ENCODE data around the gene GSPT1.
A peak's percentile ranks its signal among the peaks of the same experiment; 100 is the strongest.
"Not testable (repeated sequence)": the region's sequence is repeated elsewhere in the genome, so short reads cannot be mapped to it uniquely, and the experiment has no call there.

Gene GSPT1

DNA sequence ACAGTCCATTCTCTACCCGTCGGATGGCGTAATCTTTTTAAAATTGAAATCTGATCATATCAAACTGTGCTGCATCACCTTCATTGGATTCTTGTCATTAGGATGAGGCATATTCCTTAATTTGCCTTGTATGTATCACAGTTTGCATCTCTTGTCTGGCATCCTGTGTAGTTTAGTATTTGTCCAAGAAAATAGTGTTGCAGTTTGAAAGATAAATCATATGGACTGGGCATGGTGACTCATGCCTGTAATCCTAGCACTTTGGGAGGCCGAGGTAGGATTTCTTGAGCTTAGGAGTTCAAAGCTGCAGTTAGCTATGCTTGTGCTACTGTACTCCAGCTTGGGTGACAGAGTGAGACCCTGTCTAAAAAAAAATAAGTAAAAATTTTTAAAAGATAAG, 58.6 kb downstream of the GSPT1 start:
- no peak for DNase-seq (ENCODE audit: low spot score)

DNA sequence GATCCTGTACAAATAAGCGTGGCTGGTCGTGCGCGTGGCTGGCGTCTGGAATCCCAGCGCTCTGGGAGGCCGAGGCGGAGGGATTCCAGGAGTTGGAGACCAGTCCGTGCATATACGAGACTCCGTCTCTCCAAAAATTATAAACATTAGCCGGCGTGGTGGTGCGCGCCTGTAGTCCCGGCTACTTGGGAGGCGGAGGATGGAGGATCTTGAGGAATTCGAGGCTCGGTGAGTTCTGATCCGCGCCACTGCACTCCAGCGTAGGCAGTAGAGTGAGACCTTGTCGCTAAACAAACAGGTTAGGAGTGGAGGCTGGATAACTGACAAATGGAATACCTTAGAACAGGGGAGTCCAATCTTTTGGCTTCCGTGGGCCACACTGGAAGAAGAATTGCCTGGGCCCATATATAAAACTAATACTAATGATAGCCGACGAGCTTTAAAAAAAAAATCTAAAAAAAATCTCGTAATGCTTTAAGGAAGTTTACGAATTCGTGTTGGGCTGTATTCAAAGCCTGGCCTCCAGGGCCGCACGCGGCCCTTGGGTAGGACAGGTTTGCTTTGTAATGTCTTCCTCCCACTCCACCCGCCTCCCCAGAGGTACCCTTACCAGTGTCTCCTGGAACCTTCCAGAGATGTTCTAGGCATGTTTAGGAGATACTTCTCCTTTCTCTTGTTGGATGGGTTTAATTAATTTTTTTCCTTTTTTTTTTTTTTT, 63.5 kb downstream of the GSPT1 start:
- no peak for DNase-seq (ENCODE audit: low spot score)

DNA sequence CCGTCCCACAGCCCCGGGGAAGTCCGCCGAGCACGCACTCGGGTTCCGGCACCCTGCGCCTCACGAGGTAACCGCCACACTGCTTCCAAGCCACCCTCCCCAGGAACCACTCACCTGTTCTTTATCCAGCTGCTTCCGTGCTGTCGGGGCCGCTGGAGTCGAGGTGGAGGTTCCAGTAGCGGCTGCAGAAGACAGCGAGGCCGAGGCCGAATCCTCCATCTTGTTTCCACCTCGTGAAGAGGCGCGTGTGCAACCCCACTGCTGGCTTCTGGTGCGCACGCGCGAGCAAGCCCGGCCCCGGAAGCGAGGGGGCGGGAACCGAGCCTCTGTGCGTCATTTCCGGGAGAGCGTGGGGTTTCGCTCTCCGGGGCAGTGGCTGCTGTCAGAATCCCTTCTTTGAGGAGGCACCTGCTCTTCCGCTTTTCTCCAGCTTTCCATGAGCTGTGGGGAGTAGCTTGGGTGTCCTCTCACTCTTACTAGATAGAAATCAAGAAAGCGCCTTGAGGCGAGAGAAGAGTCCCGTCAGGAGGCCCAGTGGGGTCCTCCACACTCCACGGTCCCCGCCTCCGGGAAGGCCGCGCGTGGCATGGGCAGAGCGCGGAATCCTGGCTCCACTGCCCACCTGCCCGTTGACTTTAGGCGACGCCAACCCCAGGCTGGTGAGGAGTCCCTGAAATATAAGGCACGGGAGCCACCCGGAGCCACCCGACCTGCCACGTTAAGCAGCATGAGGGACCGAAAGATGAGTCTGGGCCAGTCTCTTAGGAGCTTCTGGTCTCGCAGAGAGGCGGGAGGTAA, 64.3 kb downstream of the GSPT1 start, which contains the start of gene RSL1D1:
Gene RSL1D1 (minus strand): TSS at position 249 of the 798 bp plus-strand sequence. CDS start 30 bp downstream, at position 219.
- peak; percentile 99 for DNase-seq (ENCODE audit: low spot score)

GRCh38 chr16:11848842-11849241, 66.9 kb downstream of the GSPT1 start:
- no peak for DNase-seq (ENCODE audit: low spot score)

DNA sequence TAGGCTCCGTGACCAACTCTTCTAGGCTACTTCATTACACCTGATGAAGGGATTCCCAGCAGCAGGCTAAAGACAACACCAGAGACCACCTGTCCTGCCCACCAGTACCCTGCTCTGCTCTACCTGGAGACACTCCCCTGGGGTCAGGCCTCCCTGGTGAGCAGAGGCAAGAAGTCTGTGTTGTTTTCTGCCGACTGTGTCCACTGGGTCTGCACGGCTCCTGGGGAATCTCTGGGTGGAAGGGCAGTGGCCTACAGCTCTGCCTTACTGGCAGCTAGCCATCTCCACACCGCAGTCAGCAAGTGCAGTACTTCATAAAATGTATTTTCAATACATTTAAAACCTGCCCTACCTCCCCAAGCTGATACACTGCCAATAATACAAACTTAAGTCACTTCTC, 71.3 kb downstream of the GSPT1 start:
- DNase-seq (ENCODE audit: low spot score): no peak

- no peak for DNase-seq (ENCODE audit: low spot score)
Measured at GRCh38 chr16:11843861-11844260, 71.9 kb downstream of the GSPT1 start.

DNA sequence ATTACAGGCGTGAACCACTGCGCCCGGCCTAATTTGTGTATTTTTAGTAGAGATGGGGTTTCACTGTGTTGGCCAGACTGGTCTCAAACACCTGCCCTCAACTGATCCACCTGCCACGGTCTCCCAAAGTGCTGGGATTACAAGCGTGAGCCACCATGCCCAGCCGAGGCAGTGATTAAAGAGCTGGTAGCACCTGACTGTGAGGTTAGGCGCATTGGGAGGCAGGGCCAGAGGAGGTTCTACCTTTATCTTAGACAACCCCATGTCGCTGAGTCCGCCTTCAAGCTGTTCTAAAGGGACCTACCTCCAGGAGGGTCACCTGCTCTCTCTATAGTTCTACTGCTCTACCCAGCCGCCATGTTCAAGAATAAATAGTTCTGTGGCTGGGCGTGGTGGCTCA, 72.5 kb downstream of the GSPT1 start:
- no peak for DNase-seq (ENCODE audit: low spot score)

GRCh38 chr16:11841026-11841425, 74.7 kb downstream of the GSPT1 start:
- no peak for DNase-seq (ENCODE audit: low spot score)

GRCh38 chr16:11836650-11837244, 79.0 kb downstream of the GSPT1 start:
- DNase-seq (ENCODE audit: low spot score): peak; percentile 81

DNA sequence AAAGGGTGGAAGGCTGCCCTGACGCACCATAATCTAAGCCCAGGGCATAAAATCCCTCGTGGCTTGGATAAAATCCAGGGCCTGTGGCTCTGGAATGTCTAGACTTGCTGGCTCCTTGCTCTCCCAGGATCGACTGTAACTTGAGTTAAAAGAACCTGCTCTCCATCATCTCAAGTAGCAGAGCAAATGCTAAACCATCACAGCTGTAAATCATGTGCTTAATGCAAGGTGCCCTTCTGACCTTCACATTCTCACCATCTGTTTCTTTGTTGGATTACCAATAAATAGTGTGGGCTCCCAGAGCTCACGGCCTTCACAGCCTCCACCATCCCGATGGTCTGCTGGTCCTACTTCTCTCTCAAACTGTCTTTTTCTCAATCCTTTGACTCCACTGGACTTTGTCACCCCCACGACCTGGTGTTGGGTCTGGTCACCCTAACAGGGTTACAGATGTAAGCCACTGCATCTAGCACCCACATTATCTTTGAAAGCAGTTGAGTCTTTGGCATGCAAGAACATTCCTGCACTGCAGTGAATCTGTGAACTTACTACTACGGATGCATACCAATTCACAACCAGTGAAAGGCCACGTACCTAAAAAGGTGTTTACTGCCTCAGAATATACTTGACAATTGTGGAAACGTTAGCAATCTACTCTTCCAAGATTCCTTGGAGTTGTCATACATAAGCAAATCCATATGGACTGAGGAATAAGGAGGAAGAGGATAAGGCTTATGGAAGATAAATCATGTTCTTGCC, 79.7 kb downstream of the GSPT1 start:
- no peak for DNase-seq (ENCODE audit: low spot score)

DNA sequence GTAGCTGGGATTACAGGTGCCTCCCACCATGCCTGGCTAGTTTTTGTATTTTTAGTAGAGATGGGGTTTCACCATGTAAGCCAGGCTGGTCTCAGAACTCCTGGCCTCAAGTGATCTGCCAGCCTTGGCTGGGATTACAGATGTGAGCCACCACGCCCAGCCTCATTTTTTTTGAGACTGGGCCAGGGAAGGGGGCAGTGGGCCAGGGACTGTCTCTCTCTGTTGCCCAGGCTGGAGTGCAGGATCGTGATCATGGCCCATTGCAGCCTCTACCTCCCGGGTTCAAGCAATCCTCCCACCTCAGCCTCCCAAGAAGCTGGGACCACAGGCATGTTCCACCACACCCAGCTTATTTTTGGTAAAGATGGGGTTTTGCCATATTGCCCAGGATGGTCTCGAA, 80.4 kb downstream of the GSPT1 start:
- DNase-seq (ENCODE audit: low spot score): no peak

DNA sequence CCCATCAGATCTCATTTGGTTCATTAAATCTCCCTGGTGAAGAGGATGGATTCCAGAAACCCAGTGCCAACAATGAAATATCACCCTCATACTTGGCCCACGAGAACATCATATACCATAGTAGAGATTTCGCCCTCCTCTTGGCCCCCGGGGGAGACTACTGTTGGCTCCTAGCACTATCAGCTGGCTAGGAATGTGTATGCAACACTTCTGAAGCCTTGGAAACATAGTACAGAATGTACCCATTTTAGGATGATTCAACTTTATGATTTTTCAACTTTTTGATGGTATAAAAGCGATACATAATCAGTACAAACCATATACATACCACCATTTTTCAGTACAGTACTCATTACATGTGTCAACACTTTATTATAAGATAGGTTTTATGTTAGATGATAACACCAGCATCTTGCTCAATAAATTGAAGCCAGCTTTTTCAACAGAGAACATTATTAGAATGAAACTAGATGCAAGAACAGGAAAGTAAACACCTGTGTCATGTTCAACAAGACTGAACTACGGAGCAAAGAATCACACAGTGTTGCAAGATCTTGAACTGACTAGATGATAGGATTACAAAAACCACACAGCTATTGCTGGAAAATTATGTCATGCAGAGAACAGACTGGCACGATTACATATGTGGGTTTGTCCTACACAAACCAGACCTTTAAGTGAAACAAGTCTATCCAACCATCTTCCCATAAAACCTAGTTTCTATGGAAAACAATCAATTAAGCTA, 81.6 kb downstream of the GSPT1 start:
- DNase-seq (ENCODE audit: low spot score): no peak

DNA sequence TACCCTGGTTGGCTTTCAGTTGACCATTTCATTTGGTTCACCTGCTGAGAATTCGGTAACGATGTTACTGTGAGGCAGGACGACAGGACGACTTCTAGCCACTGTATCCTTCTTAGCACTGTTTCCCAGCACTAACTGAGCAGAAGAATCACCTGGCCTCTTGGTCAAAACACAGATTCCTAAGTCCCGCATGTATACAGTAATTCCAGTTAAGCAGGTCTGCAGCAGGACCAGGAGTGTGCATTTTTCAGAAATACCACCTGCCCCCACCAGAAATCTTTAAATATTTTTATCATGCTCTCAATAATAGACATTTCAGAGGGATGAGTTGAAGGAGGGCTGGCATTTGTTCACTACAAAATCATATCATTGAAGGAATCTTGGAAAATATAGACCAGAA, 87.1 kb downstream of the GSPT1 start:
- DNase-seq (ENCODE audit: low spot score): no peak

GRCh38 chr16:11825520-11826165, 90.1 kb downstream of the GSPT1 start:
- DNase-seq (ENCODE audit: low spot score): not testable (repeated sequence)

GRCh38 chr16:11824362-11824761, 91.4 kb downstream of the GSPT1 start:
- peak; percentile 42 for DNase-seq (ENCODE audit: low spot score)

GRCh38 chr16:11823645-11824044, 92.1 kb downstream of the GSPT1 start:
- not testable (repeated sequence) for DNase-seq (ENCODE audit: low spot score)

DNA sequence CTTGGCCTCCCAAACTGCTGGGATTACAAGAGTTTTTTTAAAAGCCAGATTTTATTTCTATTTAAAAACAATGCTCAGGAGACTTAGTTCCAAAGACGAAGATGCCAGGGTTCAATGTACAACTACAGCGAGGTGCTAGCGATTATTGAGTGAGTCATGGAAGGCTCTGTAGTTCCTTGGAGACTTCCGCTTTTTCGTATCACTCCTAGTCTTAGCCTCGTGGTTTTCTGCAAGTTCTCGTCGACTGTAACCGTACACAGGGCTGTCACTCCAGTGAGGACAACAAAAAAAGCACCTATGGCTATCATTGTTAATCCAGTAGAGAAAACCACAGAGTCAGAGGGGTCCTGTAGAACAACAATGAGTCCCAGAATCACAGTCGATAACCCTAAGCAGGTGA, 96.0 kb downstream of the GSPT1 start:
- no peak for DNase-seq (ENCODE audit: low spot score)

- not testable (repeated sequence) for DNase-seq (ENCODE audit: low spot score)
Measured at GRCh38 chr16:11818970-11819369, 96.8 kb downstream of the GSPT1 start.
